SK-N-MC (cell line): ENCODE data around the gene RHBDF2.

Experiments used
- EZH2 ChIP-seq: fragments of 200-600 bp; sonication (generic); IDR thresholded peaks from one replicate; pipeline ENCODE4 v1.6.1; 2017; ENCODE audit warnings: antibody characterized with exemption
- POLR2AphosphoS5 ChIP-seq: IDR thresholded peaks from 2 replicates; pipeline ENCODE4 v1.6.1; 2012; ENCODE audit warnings: mild to moderate bottlenecking, low read depth, low read length, borderline replicate concordance

GRCh38 chr17:76487451-76488192 lies 13.6 kb downstream of the RHBDF2 start:
- TF ChIP-seq EZH2, result no peak
- TF ChIP-seq POLR2AphosphoS5, result no peak
